H1 (cell line): Measurements from ENCODE around the gene PPP1R3G.

Experiments
- CREB1 ChIP-seq: IDR thresholded peaks from 2 replicates; pipeline ENCODE4 v1.6.1; 2012; ENCODE audit warnings: inconsistent platforms
- EGR1 ChIP-seq: IDR thresholded peaks from 2 replicates; pipeline ENCODE4 v1.6.1; 2011; ENCODE audit warnings: low read depth, low read length, borderline replicate concordance
- EP300 ChIP-seq, 2 experiments: IDR thresholded peaks; 1 replicate in 1 of 2; 2 replicates in 1 of 2; pipeline ENCODE4 v1.6.1; 2011 to 2012; ENCODE audit warnings: low read depth in 2 of 2, low read length in 2 of 2, mild to moderate bottlenecking in 2 of 2, borderline replicate concordance in 1 of 2, inconsistent platforms in 1 of 2, moderate library complexity in 1 of 2
- POLR2A ChIP-seq, 2 experiments: IDR thresholded peaks; 1 replicate in 1 of 2; 2 replicates in 1 of 2; pipeline ENCODE4 v1.6.1; 2011; ENCODE audit warnings: low read depth in 2 of 2, low read length in 2 of 2, mild to moderate bottlenecking in 2 of 2; ENCODE audit errors: control extremely low read depth in 1 of 2
- RFX5 ChIP-seq: IDR thresholded peaks from 2 replicates; pipeline ENCODE4 v1.6.1; 2011; ENCODE audit warnings: low read depth, low read length, improper control_type of control experiment, borderline replicate concordance
- TAF1 ChIP-seq: IDR thresholded peaks from 2 replicates; pipeline ENCODE4 v1.6.1; 2011; ENCODE audit warnings: mild to moderate bottlenecking, low read depth, low read length
- TF ChIP-seq, protein P1 (sequence below), 3 experiments: IDR thresholded peaks; 1 replicate in 2 of 3; 2 replicates in 1 of 3; pipeline versions ENCODE4 v1.5.1 to v1.6.1; 2011; ENCODE audit warnings: low read length in 3 of 3, mild to moderate bottlenecking in 3 of 3, inconsistent platforms in 2 of 3, low read depth in 1 of 3, moderate library complexity in 1 of 3; ENCODE audit not compliant: insufficient read depth in 1 of 3; ENCODE audit errors: control extremely low read depth in 1 of 3

DNA sequence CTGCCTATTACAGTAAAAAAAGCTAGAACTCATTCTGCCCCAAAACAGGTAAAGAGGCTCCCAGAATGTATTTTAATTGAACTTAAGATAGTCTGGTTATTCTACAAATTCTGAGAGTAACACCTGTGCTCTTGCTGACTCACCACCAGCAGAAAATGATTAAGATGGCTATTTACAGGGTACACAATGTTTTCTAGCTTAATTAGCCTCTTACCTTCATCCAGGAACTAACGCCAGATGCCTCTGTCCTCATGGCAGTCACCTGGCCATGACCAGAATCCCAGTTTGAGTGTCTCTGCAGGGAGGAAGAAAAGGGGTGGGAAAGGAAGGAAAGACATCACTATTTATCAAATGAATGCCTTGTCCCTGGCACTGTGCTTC lies 31.3 kb upstream of the PPP1R3G start:
- TF ChIP-seq TAF1 = no peak
- TF ChIP-seq, protein P1, sequence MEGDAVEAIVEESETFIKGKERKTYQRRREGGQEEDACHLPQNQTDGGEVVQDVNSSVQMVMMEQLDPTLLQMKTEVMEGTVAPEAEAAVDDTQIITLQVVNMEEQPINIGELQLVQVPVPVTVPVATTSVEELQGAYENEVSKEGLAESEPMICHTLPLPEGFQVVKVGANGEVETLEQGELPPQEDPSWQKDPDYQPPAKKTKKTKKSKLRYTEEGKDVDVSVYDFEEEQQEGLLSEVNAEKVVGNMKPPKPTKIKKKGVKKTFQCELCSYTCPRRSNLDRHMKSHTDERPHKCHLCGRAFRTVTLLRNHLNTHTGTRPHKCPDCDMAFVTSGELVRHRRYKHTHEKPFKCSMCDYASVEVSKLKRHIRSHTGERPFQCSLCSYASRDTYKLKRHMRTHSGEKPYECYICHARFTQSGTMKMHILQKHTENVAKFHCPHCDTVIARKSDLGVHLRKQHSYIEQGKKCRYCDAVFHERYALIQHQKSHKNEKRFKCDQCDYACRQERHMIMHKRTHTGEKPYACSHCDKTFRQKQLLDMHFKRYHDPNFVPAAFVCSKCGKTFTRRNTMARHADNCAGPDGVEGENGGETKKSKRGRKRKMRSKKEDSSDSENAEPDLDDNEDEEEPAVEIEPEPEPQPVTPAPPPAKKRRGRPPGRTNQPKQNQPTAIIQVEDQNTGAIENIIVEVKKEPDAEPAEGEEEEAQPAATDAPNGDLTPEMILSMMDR (IDR thresholded peaks at IDR 0.05; ENCODE audit: control extremely low read depth in 1 of 3, insufficient read depth in 1 of 3, low read depth in 1 of 3, low read length in 3 of 3) = no peak
- TF ChIP-seq RFX5 = no peak
- TF ChIP-seq POLR2A (IDR thresholded peaks at IDR 0.05; ENCODE audit: control extremely low read depth in 1 of 2, low read depth in 2 of 2, low read length in 2 of 2) = no peak
- TF ChIP-seq CREB1 = no peak
- TF ChIP-seq EP300 (IDR thresholded peaks at IDR 0.05; ENCODE audit: borderline replicate concordance in 1 of 2, low read depth in 2 of 2, low read length in 2 of 2) = no peak
- TF ChIP-seq EGR1 = no peak
